Measurements from ENCODE around the gene SCARB2. TPM values are rescaled to one million over a fixed set of nuclear protein-coding genes. Genes with fewer than 3 reads are reported as not detected.

SCARB2 gene
- total RNA-seq, 1 experiment from 2014 or later, result 37.6 TPM

DNA sequence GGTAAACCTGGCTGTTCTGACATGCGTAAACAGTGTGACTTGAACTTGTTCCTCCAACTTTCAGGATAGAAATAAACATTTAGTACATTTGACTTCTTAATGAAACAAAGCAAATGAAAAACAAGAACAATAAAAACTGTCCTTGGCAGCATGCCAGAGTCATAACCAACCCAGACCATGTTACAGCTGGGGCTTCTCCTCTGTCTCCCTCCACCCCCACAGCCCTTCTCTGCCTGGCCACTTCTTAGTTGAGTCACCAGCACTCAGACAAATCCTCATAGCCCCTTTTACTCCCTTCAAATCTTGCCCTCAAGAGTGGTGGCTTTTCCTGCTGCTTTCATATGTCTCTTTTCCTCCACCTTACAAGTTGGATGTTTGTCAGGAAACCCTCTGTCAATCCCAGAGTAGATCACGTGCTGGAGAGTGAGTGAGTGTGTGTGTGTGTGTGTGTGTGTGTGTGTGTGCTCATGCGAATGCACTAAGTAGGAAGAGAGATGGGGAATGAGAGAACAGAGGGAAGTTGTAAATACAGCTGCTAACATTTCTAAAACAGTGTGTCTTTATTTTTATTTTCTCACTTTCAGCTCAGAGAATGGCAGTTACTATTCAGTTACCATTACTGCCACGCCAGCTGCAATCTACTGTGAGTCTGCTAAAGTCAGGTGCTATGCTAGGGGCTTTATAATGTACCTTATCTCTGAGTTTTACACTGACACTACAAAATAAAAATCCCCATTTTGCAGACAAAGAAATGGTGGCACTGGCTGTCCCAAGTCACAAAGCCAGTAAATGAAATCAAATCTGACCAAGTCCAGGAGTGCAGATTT, 15.0 kb downstream of the SCARB2 start:
- POLR2A ChIA-PET (ENCODE audit: unreplicated experiment), result no interaction called here
- Histone ChIP-seq H3K4me2 (0 out of 2 replicates have a peak overlapping the region, but pooled peaks have one; percentile 16), H3K9me2 (ENCODE audit: insufficient read depth) (no peaks in the 10 kb centered on the region), H3K27ac (peak overlapping the region; percentile 35; the same call in 1 of the 2 replicates), H2AFZ (no peak overlapping the region), H3K27me3 (ENCODE audit: insufficient read depth, low read depth) (no peaks in the 10 kb centered on the region), H4K20me1 (ENCODE audit: insufficient read depth) (no peaks in the 10 kb centered on the region), H3K9me3 (ENCODE audit: insufficient read depth, low read depth) (no peaks in the 10 kb centered on the region), H3K4me1 (replicated peaks; ENCODE audit: insufficient read depth) (peaks cover 40% of the 10 kb centered on the region), H3F3A (ENCODE audit: insufficient read depth, low read depth) (peaks cover 20% of the 10 kb centered on the region), H3K4me3 (no peak overlapping the region), H3K79me2 (ENCODE audit: low read depth) (peaks cover 54% of the 10 kb centered on the region), H3K36me3 (ENCODE audit: low read depth) (peaks cover 2% of the 10 kb centered on the region; the same call in 1 of the 2 replicates)
- BruUV-seq (replicated peaks), result no TSS peak
- intact Hi-C loops (cut with micrococcal nuclease; ENCODE audit: unreplicated experiment), result no loop called here
- CTCF ChIA-PET, result no interaction called here
- TF ChIP-seq EZH2 (IDR thresholded peaks at IDR 0.05; ENCODE audit: low read depth), result no peak
- TF ChIP-seq, protein P1, sequence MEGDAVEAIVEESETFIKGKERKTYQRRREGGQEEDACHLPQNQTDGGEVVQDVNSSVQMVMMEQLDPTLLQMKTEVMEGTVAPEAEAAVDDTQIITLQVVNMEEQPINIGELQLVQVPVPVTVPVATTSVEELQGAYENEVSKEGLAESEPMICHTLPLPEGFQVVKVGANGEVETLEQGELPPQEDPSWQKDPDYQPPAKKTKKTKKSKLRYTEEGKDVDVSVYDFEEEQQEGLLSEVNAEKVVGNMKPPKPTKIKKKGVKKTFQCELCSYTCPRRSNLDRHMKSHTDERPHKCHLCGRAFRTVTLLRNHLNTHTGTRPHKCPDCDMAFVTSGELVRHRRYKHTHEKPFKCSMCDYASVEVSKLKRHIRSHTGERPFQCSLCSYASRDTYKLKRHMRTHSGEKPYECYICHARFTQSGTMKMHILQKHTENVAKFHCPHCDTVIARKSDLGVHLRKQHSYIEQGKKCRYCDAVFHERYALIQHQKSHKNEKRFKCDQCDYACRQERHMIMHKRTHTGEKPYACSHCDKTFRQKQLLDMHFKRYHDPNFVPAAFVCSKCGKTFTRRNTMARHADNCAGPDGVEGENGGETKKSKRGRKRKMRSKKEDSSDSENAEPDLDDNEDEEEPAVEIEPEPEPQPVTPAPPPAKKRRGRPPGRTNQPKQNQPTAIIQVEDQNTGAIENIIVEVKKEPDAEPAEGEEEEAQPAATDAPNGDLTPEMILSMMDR (conservative IDR thresholded peaks at IDR 0.05), result no peak
- DNase-seq, result peak in 1 of 2 experiments; percentile 6

DNA sequence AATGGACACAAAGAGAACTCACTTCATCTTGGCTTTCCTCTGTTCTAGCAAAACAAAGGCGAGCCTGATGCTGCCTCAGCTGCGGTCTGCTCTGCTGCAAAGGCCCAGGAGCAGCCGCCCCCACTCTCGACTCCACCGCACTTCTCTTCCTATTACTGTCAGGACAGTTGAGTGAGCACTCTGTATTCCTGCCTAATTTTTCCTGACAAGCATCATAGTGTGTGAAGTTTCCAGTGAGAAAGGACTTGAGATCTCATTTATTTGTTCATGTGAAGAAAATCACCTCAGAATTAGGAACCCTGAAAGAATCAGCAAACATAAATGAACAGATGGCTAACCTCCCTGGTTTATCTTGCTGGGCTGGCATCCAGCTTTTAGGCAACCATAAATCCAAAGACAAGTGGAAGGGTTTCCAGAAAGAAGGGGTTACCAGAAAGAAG, 15.6 kb downstream of the SCARB2 start:
- no TSS peak for BruUV-seq (replicated peaks)
- CTCF ChIA-PET, result no interaction called here
- Histone ChIP-seq H3K9me3 (ENCODE audit: insufficient read depth, low read depth) (no peaks in the 10 kb centered on the region), H3K27me3 (ENCODE audit: insufficient read depth, low read depth) (no peaks in the 10 kb centered on the region), H2AFZ (no peak overlapping the region), H3K4me2 (0 out of 2 replicates have a peak overlapping the region, but pooled peaks have one; percentile 16), H3K9me2 (ENCODE audit: insufficient read depth) (no peaks in the 10 kb centered on the region), H4K20me1 (ENCODE audit: insufficient read depth) (no peaks in the 10 kb centered on the region), H3K36me3 (ENCODE audit: low read depth) (peaks cover 8% of the 10 kb centered on the region), H3F3A (ENCODE audit: insufficient read depth, low read depth) (peaks cover 22% of the 10 kb centered on the region), H3K27ac (peak overlapping the region; percentile 35; the same call in 1 of the 2 replicates), H3K79me2 (ENCODE audit: low read depth) (peaks cover 48% of the 10 kb centered on the region), H3K4me3 (no peak overlapping the region), H3K4me1 (replicated peaks; ENCODE audit: insufficient read depth) (peaks cover 43% of the 10 kb centered on the region)
- POLR2A ChIA-PET (ENCODE audit: unreplicated experiment), result no interaction called here
- TF ChIP-seq EZH2 (IDR thresholded peaks at IDR 0.05; ENCODE audit: low read depth), result no peak
- TF ChIP-seq, protein P1 (conservative IDR thresholded peaks at IDR 0.05), result no peak
- intact Hi-C loops (cut with micrococcal nuclease; ENCODE audit: unreplicated experiment), result no loop called here
- no peak for DNase-seq

DNA sequence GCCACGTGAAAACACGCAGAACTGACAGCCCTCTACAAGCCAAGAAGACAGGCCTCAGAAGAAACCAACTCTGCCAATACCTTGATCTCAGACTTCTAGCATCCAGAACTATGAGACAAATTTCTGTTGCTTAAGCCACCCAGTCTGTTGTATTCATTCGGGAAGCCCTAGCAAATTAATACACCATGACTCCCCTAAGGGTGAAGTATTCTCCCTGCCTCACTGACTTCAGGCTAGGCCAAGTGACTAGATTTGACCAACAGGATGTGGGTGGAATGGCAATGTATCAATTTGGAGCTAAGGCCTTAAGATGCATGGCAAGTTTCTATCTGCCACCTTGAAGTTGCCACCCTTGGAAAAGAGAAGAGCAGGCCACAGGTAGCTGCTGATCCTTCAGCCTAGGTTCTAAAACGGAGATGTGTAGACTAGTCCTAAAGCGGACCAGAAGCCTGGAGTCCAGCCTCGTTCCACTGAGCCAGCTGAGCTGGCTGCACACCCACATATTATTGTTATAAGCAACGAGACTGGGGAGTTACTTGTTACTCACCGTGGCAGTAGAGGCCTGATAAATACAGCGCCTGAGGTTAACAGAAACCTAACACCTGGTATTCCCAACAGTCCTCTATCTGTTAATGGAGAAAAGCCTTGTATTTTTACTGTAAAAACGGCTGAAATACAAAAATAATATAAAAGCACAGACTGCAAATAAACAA, 16.4 kb downstream of the SCARB2 start:
- Histone ChIP-seq H3K4me1 (replicated peaks; ENCODE audit: insufficient read depth) (peaks cover 43% of the 10 kb centered on the region), H3K27ac (no peak overlapping the region), H3F3A (ENCODE audit: insufficient read depth, low read depth) (peaks cover 22% of the 10 kb centered on the region), H3K27me3 (ENCODE audit: insufficient read depth, low read depth) (no peaks in the 10 kb centered on the region), H2AFZ (no peak overlapping the region), H3K36me3 (ENCODE audit: low read depth) (peaks cover 15% of the 10 kb centered on the region), H3K9me2 (ENCODE audit: insufficient read depth) (no peaks in the 10 kb centered on the region), H3K79me2 (ENCODE audit: low read depth) (peaks cover 46% of the 10 kb centered on the region), H3K9me3 (ENCODE audit: insufficient read depth, low read depth) (no peaks in the 10 kb centered on the region), H4K20me1 (ENCODE audit: insufficient read depth) (no peaks in the 10 kb centered on the region), H3K4me2 (no peak overlapping the region), H3K4me3 (no peak overlapping the region)
- no TSS peak for BruUV-seq (replicated peaks)
- intact Hi-C loops (cut with micrococcal nuclease; ENCODE audit: unreplicated experiment), result no loop called here
- TF ChIP-seq EZH2 (IDR thresholded peaks at IDR 0.05; ENCODE audit: low read depth), result no peak
- TF ChIP-seq, protein P1 (conservative IDR thresholded peaks at IDR 0.05), result no peak
- ChIA-PET POLR2A (ENCODE audit: unreplicated experiment) (no interaction called here), CTCF (no interaction called here)
- no peak for DNase-seq

Measured in PC-9 (cell line).